Heart left ventricle (tissue), 16 donors: ENCODE data around the gene MYOZ2. TPM values are rescaled to one million over a fixed set of nuclear protein-coding genes. Genes with fewer than 3 reads are reported as not detected.

Source experiments
- ATAC-seq, 4 donors: fragments of 200-7000 bp; cut with Tn5 transposase; one replicate each; pipeline ENCODE4 v1.9.1; 2020 to 2022; ENCODE audit warnings: moderate library complexity in 4 of 4, mild to moderate bottlenecking in 3 of 4, moderate number of reproducible peaks in 1 of 4
- DNase-seq, 5 donors: peaks; one replicate each; pipeline ENCODE4 v3.0.0-alpha.2; 2020
- H3K27ac ChIP-seq, 12 donors: fragments of 200-600 bp; sonication (generic) in 4 of 12; one replicate each; pipeline versions ENCODE4 v1.5.0 to v1.8.0; 2016 to 2022; ENCODE audit warnings: mild to moderate bottlenecking in 2 of 12
- H3K27me3 ChIP-seq, 9 donors: fragments of 200-600 bp; sonication (generic) in 2 of 9; one replicate each; pipeline versions ENCODE4 v1.5.1 to v1.8.0; 2016 to 2022; ENCODE audit warnings: mild to moderate bottlenecking in 3 of 9
- H3K36me3 ChIP-seq, 9 donors: fragments of 200-600 bp; sonication (generic) in 2 of 9; one replicate each; pipeline versions ENCODE4 v1.5.0 to v1.8.0; 2018 to 2022; ENCODE audit warnings: mild to moderate bottlenecking in 2 of 9
- H3K4me1 ChIP-seq, 12 donors: fragments of 200-600 bp; sonication (generic) in 4 of 12; one replicate each; pipeline versions ENCODE4 v1.5.0 to v1.8.0; 2016 to 2022; ENCODE audit warnings: mild to moderate bottlenecking in 3 of 12
- H3K4me3 ChIP-seq, 12 donors: fragments of 200-600 bp; sonication (generic) in 4 of 12; one replicate each; pipeline versions ENCODE4 v1.5.0 to v1.8.0; 2017 to 2022; ENCODE audit warnings: mild to moderate bottlenecking in 9 of 12, moderate library complexity in 4 of 12
- H3K9me3 ChIP-seq, 12 donors: fragments of 200-600 bp; sonication (generic) in 4 of 12; one replicate each; pipeline versions ENCODE4 v1.5.0 to v1.8.0; 2016 to 2022; ENCODE audit warnings: mild to moderate bottlenecking in 1 of 12
- POLR2A ChIP-seq, 2 donors: fragments of 450-650 bp; IDR thresholded peaks; one replicate each; pipeline ENCODE4 v1.6.1; 2017; ENCODE audit warnings: antibody characterized with exemption in 2 of 2, mild to moderate bottlenecking in 2 of 2, moderate library complexity in 2 of 2
- WGBS, 4 donors: extraction: QIAGEN DNeasy Blood & Tissue Kit in 2 of 4; methylation state at CpG; one replicate each; pipeline versions ENCODE4 v1.1.5 to v1.1.7; 2013 to 2018; 5-methylcytosine and 5-hydroxymethylcytosine counted together
- intact Hi-C, 10 donors: fragments of 100-400 bp; cut with DNase I; formaldehyde crosslinking; loops; one replicate each; pipeline versions ENCODE4 v1.11.1 to v1.14.2; 2022
- polyA plus RNA-seq, 2 donors: library from polyadenylated mRNA; stranded (reverse); fragments of 200-250 nt; gene quantifications; one replicate each; pipeline ENCODE4 v1.2.3, GENCODE V29; 2013
- total RNA-seq, 9 donors: library from RNA; depleted of rRNA in 2 of 9; stranded (reverse); fragments of >200 nt in 2 of 9; fragmentation: NEBNext Ultra II Directional in 3 of 9; extraction: Animal tissue kit (Norgen Biotek cat#: 25700) in 3 of 9; gene quantifications; one replicate each; pipeline versions ENCODE4 v1.1.0 to v1.2.4, GENCODE V29; 2016 to 2023
- TF ChIP-seq, protein P1 (sequence below), 12 donors: fragments of 200-600 bp; sonication (generic) in 4 of 12; IDR thresholded peaks; one replicate each; pipeline versions ENCODE4 v1.5.0 to v1.8.0; 2018 to 2022; ENCODE audit warnings: antibody characterized with exemption in 12 of 12, mild to moderate bottlenecking in 5 of 12
- donor health status: ischemic (EF 13 %, LVEDD 7.1; RV severe dilation, severe dysfunction).
- donor health status: healthy with polysubstance abuse.
- donor health status: DM: no; HTN: yes; CAD: no.
- donor health status: DM: no; HTN: no; CAD: no.
- donor health status: ischemic (EF 25% LVEDD 6.9; RV normal size, moderate dysfunction).
- donor health status: ischemic (EF 25% LVEDD 5.7; RV mildly dilated, moderate dysfunction).
- donor health status: healthy.
- donor health status: DM: yes; HTN: yes; CAD: no.
- donor health status: ischemic (EF 35%, LVEDD 5.7; RV mildly dilated, moderate dysfunction).
- donor health status: nonischemic (EF 11% LVEDD 7.7; RV severe dilation, severe dysfunction).
- donor health status: DM: yes; HTN: yes; CAD: no.
- donor health status: PGD.
- donor health status: ischemic (EF 29% LVEDD 5.4; RV normal size, mild dysfunction).
- donor health status: nonischemic (EF 23%, LVEDD 6.1; RV moderate dilation, normal function).

MYOZ2 gene
- total and polyA plus RNA-seq, 11 donors = 466 to 1,072 (median 872) TPM

DNA sequence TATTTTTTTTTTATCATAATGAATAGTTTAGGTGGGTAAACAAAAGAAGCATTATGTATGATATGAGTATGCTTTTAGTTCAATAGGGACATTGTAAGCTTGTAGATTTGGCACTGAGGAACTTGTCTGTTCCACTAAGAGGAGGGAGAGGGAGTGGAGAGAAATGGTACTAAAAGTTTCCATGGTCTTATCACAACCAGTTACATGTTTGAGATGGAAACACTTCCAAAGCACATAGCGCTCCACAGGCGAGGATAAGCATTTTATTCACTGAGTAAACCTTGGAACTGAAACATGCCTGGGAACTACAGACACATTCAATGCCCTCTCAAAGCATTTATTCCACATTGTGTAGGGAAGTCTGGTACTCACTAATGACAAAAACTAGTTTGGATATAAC lies 15.5 kb downstream of the MYOZ2 start:
- 39 to 56% (median 44%) methylated on average over 2 of the region's 2 CpGs for WGBS, 4 donors
- DNase-seq (peak in 2 of 5 donors; percentile 27 to 34), ATAC-seq (peak; percentile 86 to 97 (median 90))
- peak overlapping the region; percentile 32 to 88 (median 71) for H3K27ac ChIP-seq
- H3K9me3 ChIP-seq = no peaks in the 10 kb centered on the region
- peaks cover 0 to 54% (median 5%) of the 10 kb centered on the region in 9 donors for H3K36me3 ChIP-seq
- TF ChIP-seq, protein P1, sequence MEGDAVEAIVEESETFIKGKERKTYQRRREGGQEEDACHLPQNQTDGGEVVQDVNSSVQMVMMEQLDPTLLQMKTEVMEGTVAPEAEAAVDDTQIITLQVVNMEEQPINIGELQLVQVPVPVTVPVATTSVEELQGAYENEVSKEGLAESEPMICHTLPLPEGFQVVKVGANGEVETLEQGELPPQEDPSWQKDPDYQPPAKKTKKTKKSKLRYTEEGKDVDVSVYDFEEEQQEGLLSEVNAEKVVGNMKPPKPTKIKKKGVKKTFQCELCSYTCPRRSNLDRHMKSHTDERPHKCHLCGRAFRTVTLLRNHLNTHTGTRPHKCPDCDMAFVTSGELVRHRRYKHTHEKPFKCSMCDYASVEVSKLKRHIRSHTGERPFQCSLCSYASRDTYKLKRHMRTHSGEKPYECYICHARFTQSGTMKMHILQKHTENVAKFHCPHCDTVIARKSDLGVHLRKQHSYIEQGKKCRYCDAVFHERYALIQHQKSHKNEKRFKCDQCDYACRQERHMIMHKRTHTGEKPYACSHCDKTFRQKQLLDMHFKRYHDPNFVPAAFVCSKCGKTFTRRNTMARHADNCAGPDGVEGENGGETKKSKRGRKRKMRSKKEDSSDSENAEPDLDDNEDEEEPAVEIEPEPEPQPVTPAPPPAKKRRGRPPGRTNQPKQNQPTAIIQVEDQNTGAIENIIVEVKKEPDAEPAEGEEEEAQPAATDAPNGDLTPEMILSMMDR (IDR thresholded peaks at IDR 0.05) = peak in 2 of 12 donors; percentile 18 to 25
- peak in 1 of 2 donors; percentile 20 for TF ChIP-seq POLR2A (IDR thresholded peaks at IDR 0.05)
- intact Hi-C loops = loop anchor here in 3 of 10 donors (5.0 to 10.0 kb wide), 3 partner anchors 106 to 134 kb away; no protein-coding TSS in a partner anchor
- H3K4me1 ChIP-seq = peaks cover 0 to 69% (median 16%) of the 10 kb centered on the region in 12 donors
- no peak overlapping the region for H3K4me3 ChIP-seq
- H3K27me3 ChIP-seq = no peaks in the 10 kb centered on the region

- TF ChIP-seq POLR2A (IDR thresholded peaks at IDR 0.05) = no peak
- TF ChIP-seq, protein P1 (IDR thresholded peaks at IDR 0.05) = no peak
- DNase-seq (no peak), ATAC-seq (no peak)
- Histone ChIP-seq H3K9me3 (no peaks in the 10 kb centered on the region), H3K27me3 (no peaks in the 10 kb centered on the region), H3K4me3 (no peak overlapping the region), H3K27ac (peak overlapping the region in 6 of 12 donors; percentile 67 to 88 (median 76)), H3K4me1 (peaks cover 0 to 83% (median 16%) of the 10 kb centered on the region in 12 donors), H3K36me3 (peaks cover 0 to 70% (median 5%) of the 10 kb centered on the region in 9 donors)
- intact Hi-C loops = loop anchor here in 3 of 10 donors (5.0 to 10.0 kb wide), 3 partner anchors 108 to 132 kb away; no protein-coding TSS in a partner anchor
- WGBS, 4 donors = 66 to 77% (median 72%) methylated on average over 2 of the region's 2 CpGs
These were observed 17.1 kb downstream of the MYOZ2 start for GRCh38 chr4:119152741-119153140.

GRCh38 chr4:119162174-119162573 lies 26.5 kb downstream of the MYOZ2 start:
- intact Hi-C loops = loop anchor here in 2 of 10 donors (10.0 kb wide), 2 partner anchors 123 to 177 kb away; no protein-coding TSS in a partner anchor
- Histone ChIP-seq H3K27ac (peak overlapping the region in 3 of 12 donors; percentile 15 to 26 (median 25)), H3K4me3 (no peak overlapping the region), H3K9me3 (no peaks in the 10 kb centered on the region), H3K27me3 (no peaks in the 10 kb centered on the region), H3K36me3 (peaks cover 0 to 91% (median 13%) of the 10 kb centered on the region in 9 donors), H3K4me1 (peaks cover 0 to 49% (median 8%) of the 10 kb centered on the region in 12 donors)
- ATAC-seq = peak in 3 of 4 donors; percentile 12 to 47 (median 43)
- DNase-seq = no peak
- WGBS, 4 donors = 60 to 69% (median 66%) methylated on average over 5 of the region's 5 CpGs
- TF ChIP-seq, protein P1 (IDR thresholded peaks at IDR 0.05) = no peak
- TF ChIP-seq POLR2A (IDR thresholded peaks at IDR 0.05) = no peak

DNA sequence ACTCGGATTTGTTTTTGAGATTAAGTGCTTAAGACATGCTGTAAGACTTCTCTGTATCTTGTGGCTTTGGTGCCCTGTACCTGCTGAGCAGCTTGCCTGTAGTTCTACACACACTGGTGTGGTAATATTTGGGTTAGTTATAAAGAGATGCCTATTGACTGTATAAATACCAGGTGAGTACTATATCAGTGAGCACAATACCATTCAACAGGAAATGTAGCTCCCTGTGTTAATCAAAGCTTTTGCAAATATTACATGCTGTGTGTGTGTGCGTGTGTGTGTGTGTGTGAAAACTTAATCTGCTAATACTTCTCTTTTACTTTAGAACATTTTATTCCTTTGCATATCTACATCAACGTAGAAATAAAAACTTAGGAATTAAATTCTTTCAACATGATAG lies 30.1 kb downstream of the MYOZ2 start:
- TF ChIP-seq POLR2A (IDR thresholded peaks at IDR 0.05) = no peak
- TF ChIP-seq, protein P1 (IDR thresholded peaks at IDR 0.05) = no peak
- WGBS, 4 donors = 82 to 87% (median 84%) methylated on average over 3 of the region's 3 CpGs
- Histone ChIP-seq H3K9me3 (no peaks in the 10 kb centered on the region), H3K27ac (no peak overlapping the region), H3K4me3 (no peak overlapping the region), H3K36me3 (peaks cover 0 to 94% (median 17%) of the 10 kb centered on the region in 9 donors), H3K4me1 (peaks cover 0 to 26% (median 0%) of the 10 kb centered on the region in 12 donors), H3K27me3 (no peaks in the 10 kb centered on the region)
- intact Hi-C loops = loop anchor here in 3 of 10 donors (5.0 to 10.0 kb wide), 3 partner anchors 119 to 183 kb away; no protein-coding TSS in a partner anchor
- DNase-seq = no peak
- no peak for ATAC-seq
